HG03460 (cell line): Measurements from ENCODE around the gene CATSPERD.

Source experiments
- ATAC-seq: cut with Tn5 transposase; IDR thresholded peaks from one replicate; pipeline ENCODE4 v1.9.1; 2021; ENCODE audit not compliant: unreplicated experiment

CATSPERD gene

GRCh38 chr19:5782945-5783919, 62.8 kb downstream of the CATSPERD start:
- no peak for ATAC-seq

- ATAC-seq = no peak
These were observed 64.2 kb downstream of the CATSPERD start, which contains the start of gene PRR22 for GRCh38 chr19:5784581-5785147. Gene PRR22 (minus strand): TSS chr19:5784746. CDS start chr19:5784660, 86 bp downstream.

GRCh38 chr19:5785423-5785822, 65.0 kb downstream of the CATSPERD start:
- no peak for ATAC-seq

GRCh38 chr19:5786593-5787408, 66.4 kb downstream of the CATSPERD start:
- ATAC-seq = no peak

GRCh38 chr19:5787409-5788182, 67.2 kb downstream of the CATSPERD start:
- no peak for ATAC-seq

GRCh38 chr19:5788422-5788821, 68.0 kb downstream of the CATSPERD start:
- no peak for ATAC-seq

- ATAC-seq = no peak
These were observed 68.9 kb downstream of the CATSPERD start for GRCh38 chr19:5789351-5789761.

- no peak for ATAC-seq
These were observed 69.6 kb downstream of the CATSPERD start for GRCh38 chr19:5789886-5790558.

GRCh38 chr19:5790559-5791520, 70.4 kb downstream of the CATSPERD start, which contains the start of gene DUS3L:
Gene DUS3L (minus strand): TSS chr19:5791163. CDS start chr19:5791141, 22 bp downstream.
- ATAC-seq = peak; percentile 84

- no peak for ATAC-seq
These were observed 71.8 kb downstream of the CATSPERD start for GRCh38 chr19:5792224-5792623.

- ATAC-seq = no peak
These were observed 72.8 kb downstream of the CATSPERD start for GRCh38 chr19:5793188-5793587.

- ATAC-seq = no peak
These were observed 75.0 kb downstream of the CATSPERD start for GRCh38 chr19:5795382-5795919.

GRCh38 chr19:5798244-5798643, 77.8 kb downstream of the CATSPERD start:
- ATAC-seq = no peak

- no peak for ATAC-seq
These were observed 79.1 kb downstream of the CATSPERD start for GRCh38 chr19:5799247-5800241.

GRCh38 chr19:5800361-5801270, 80.2 kb downstream of the CATSPERD start:
- no peak for ATAC-seq
